ENCODE results near the gene DEXI. TPM values are rescaled to one million over a fixed set of nuclear protein-coding genes. Genes with fewer than 3 reads are reported as not detected.
"Not testable (repeated sequence)": the region's sequence is repeated elsewhere in the genome, so short reads cannot be mapped to it uniquely, and the experiment has no call there.

Gene DEXI
- total RNA-seq, 1 experiment from 2014 or later: 43.2 TPM

DNA sequence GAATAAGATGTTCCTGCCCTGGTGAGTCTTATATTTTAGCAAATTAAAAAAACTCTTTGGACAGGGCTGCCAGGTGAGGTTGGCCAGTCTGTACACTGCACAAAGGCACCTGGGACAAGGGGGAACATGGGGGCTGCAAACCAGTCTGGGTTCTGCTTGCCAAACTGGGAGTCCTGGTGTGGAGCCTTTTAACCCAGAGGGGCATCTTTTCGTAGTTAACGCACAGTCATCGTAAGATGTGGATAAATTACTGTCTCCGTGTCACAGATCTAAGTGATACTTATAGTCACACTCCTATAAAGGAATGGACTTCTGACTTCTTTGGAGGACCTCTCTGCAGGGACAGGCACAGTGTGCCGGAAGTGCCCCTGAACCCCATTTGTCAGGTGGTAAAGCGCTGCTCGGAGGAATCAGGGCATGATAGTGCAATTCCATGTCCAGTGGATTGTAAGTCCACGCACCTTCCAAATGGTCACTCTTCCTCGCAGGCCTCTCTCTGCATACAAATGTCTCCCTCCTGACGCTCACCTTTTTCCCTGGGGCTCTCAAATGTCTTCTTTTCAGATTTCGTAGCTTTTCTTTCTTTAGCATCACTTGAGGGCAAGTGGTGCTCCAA is 14.7 kb downstream of the DEXI start:
- Histone ChIP-seq H3K9me3 (ENCODE audit: low read length) (no peaks in the 10 kb centered on the region), H3K79me2 (ENCODE audit: low read length) (no peaks in the 10 kb centered on the region), H3K9ac (ENCODE audit: low read length) (no peak overlapping the region), H3K4me2 (ENCODE audit: low read length) (no peak overlapping the region), H3K4me3 (ENCODE audit: low read length) (no peak overlapping the region), H4K20me1 (ENCODE audit: low read length) (no peaks in the 10 kb centered on the region), H2AFZ (ENCODE audit: low read length) (no peak overlapping the region), H3F3A (ENCODE audit: low read length, unreplicated experiment) (no peaks in the 10 kb centered on the region), H3K27ac (ENCODE audit: low read length) (no peak overlapping the region), H3K36me3 (ENCODE audit: low read depth, low read length) (no peaks in the 10 kb centered on the region), H3K9me2 (replicated peaks; ENCODE audit: low read length) (no peaks in the 10 kb centered on the region), H3K27me3 (ENCODE audit: low read length) (no peaks in the 10 kb centered on the region), H3K4me1 (ENCODE audit: insufficient read depth, low read length) (no peaks in the 10 kb centered on the region)
- POLR2A ChIA-PET (ENCODE audit: unreplicated experiment): no interaction called here
- DNase-seq (no peak), ATAC-seq (no peak)
- no TSS peak for BruUV-seq (replicated peaks)
- intact Hi-C loops (cut with micrococcal nuclease): no loop called here
- CTCF ChIA-PET: no interaction called here
- TF ChIP-seq EZH2 (IDR thresholded peaks at IDR 0.05; ENCODE audit: low read length, unreplicated experiment) (no peak), EZH2phosphoT487 (IDR thresholded peaks at IDR 0.05; ENCODE audit: borderline replicate concordance, low read length) (no peak)
- TF ChIP-seq, protein P1, sequence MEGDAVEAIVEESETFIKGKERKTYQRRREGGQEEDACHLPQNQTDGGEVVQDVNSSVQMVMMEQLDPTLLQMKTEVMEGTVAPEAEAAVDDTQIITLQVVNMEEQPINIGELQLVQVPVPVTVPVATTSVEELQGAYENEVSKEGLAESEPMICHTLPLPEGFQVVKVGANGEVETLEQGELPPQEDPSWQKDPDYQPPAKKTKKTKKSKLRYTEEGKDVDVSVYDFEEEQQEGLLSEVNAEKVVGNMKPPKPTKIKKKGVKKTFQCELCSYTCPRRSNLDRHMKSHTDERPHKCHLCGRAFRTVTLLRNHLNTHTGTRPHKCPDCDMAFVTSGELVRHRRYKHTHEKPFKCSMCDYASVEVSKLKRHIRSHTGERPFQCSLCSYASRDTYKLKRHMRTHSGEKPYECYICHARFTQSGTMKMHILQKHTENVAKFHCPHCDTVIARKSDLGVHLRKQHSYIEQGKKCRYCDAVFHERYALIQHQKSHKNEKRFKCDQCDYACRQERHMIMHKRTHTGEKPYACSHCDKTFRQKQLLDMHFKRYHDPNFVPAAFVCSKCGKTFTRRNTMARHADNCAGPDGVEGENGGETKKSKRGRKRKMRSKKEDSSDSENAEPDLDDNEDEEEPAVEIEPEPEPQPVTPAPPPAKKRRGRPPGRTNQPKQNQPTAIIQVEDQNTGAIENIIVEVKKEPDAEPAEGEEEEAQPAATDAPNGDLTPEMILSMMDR (conservative IDR thresholded peaks at IDR 0.05; ENCODE audit: low read depth, low read length): no peak

DNA sequence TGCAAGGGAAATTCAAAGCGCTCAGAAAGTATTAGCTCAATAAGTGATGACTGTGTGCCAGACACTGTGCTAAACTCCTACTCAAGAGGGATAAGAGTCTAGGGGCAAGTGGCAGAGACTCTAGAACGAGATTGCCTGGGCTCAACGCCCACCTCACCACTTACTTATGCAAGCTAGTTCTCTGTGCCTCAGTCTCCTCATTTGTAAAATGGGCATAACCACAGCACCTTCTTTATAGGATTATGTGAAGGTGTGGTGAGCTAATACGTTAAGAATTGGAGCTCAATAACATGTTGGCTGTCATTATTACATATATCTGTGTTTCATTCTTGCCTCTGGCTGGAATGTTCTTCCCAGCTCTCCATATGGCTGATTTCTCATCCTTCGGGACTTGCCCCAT is 15.4 kb downstream of the DEXI start:
- no peaks in the 10 kb centered on the region for H3K9me2 ChIP-seq (replicated peaks; ENCODE audit: low read length)
- TF ChIP-seq, protein P1 (conservative IDR thresholded peaks at IDR 0.05; ENCODE audit: low read depth, low read length): no peak
- TF ChIP-seq EZH2 (IDR thresholded peaks at IDR 0.05; ENCODE audit: low read length, unreplicated experiment): no peak
- ATAC-seq (no peak), DNase-seq (no peak)
- no peaks in the 10 kb centered on the region for H4K20me1 ChIP-seq (ENCODE audit: low read length)
- no peak overlapping the region for H3K4me3 ChIP-seq (ENCODE audit: low read length)
- no peak overlapping the region for H3K27ac ChIP-seq (ENCODE audit: low read length)
- H3K27me3 ChIP-seq (ENCODE audit: low read length): no peaks in the 10 kb centered on the region
- no peak overlapping the region for H3K4me2 ChIP-seq (ENCODE audit: low read length)
- H3K36me3 ChIP-seq (ENCODE audit: low read depth, low read length): no peaks in the 10 kb centered on the region
- H3K79me2 ChIP-seq (ENCODE audit: low read length): no peaks in the 10 kb centered on the region
- no peaks in the 10 kb centered on the region for H3K4me1 ChIP-seq (ENCODE audit: insufficient read depth, low read length)
- ChIA-PET CTCF (no interaction called here), POLR2A (ENCODE audit: unreplicated experiment) (no interaction called here)
- no peaks in the 10 kb centered on the region for H3F3A ChIP-seq (ENCODE audit: low read length, unreplicated experiment)
- H3K9me3 ChIP-seq (ENCODE audit: low read length): no peaks in the 10 kb centered on the region
- intact Hi-C loops (cut with micrococcal nuclease): no loop called here
- no TSS peak for BruUV-seq (replicated peaks)
- H2AFZ ChIP-seq (ENCODE audit: low read length): no peak overlapping the region
- no peak overlapping the region for H3K9ac ChIP-seq (ENCODE audit: low read length)

DNA sequence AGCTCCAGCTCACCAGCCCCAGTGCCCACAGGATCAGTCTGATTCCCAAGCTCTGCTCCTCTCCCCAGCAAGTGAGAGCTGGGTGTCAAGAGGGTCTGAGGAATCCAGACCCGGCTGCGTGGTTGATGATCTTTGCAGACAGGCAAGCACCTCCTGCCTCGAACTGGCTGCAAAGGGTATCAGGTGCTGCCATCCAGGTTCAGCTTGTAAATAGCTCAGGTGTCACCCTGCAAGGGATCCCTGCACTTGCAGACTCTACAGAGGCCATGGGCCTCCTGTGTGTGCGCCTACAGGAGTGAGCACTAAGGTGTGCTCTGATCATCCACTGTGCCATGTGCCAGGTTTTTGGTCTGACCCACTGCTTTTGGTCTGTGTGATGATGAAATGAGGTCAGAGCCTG is 16.2 kb downstream of the DEXI start:
- Histone ChIP-seq H3K4me1 (ENCODE audit: insufficient read depth, low read length) (no peaks in the 10 kb centered on the region), H3K9me2 (replicated peaks; ENCODE audit: low read length) (no peaks in the 10 kb centered on the region), H3K4me2 (ENCODE audit: low read length) (no peak overlapping the region), H3K9me3 (ENCODE audit: low read length) (no peaks in the 10 kb centered on the region), H3K4me3 (ENCODE audit: low read length) (no peak overlapping the region), H3K9ac (ENCODE audit: low read length) (no peak overlapping the region), H2AFZ (ENCODE audit: low read length) (no peak overlapping the region), H3K27ac (ENCODE audit: low read length) (no peak overlapping the region), H3K79me2 (ENCODE audit: low read length) (no peaks in the 10 kb centered on the region), H3K27me3 (ENCODE audit: low read length) (no peaks in the 10 kb centered on the region), H4K20me1 (ENCODE audit: low read length) (no peaks in the 10 kb centered on the region), H3K36me3 (ENCODE audit: low read depth, low read length) (no peaks in the 10 kb centered on the region), H3F3A (ENCODE audit: low read length, unreplicated experiment) (no peaks in the 10 kb centered on the region)
- ATAC-seq: no peak
- BruUV-seq (replicated peaks): no TSS peak
- no peak for TF ChIP-seq EZH2 (IDR thresholded peaks at IDR 0.05; ENCODE audit: low read length, unreplicated experiment)
- no peak for TF ChIP-seq EZH2phosphoT487 (IDR thresholded peaks at IDR 0.05; ENCODE audit: borderline replicate concordance, low read length)
- TF ChIP-seq, protein P1 (conservative IDR thresholded peaks at IDR 0.05; ENCODE audit: low read depth, low read length): no peak
- CTCF ChIA-PET: interaction anchor here (0.6 kb wide), 1 partner anchor 33 kb away, joined by 5 read pairs; no protein-coding TSS in a partner anchor
- POLR2A ChIA-PET (ENCODE audit: unreplicated experiment): no interaction called here
- intact Hi-C loops (cut with micrococcal nuclease): no loop called here
- DNase-seq: no peak

DNA sequence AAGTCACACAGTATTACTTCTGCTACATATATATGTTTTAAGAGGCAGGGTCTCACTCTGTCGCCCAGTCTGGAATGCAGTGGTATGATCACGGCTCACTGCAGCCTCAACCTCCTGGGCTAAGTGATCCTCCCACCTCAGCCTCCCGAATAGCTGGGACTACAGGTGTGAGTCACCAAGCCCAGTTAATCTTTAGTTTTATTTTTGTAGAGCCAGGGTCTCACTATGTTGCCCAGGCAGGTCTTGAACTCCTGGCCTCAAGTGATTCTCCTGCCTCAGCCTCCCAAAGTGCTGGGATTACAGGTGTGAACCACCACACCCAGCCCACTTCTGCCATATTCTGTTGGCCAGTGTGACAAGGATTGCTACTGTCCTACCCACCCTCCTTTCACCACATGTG is 17.0 kb downstream of the DEXI start:
- H3K4me1 ChIP-seq (ENCODE audit: insufficient read depth, low read length); H3K27ac ChIP-seq (ENCODE audit: low read length); H3K9me3 ChIP-seq (ENCODE audit: low read length); H3K4me3 ChIP-seq (ENCODE audit: low read length); H3F3A ChIP-seq (ENCODE audit: low read length, unreplicated experiment); intact Hi-C loops (cut with micrococcal nuclease); H4K20me1 ChIP-seq (ENCODE audit: low read length); H3K36me3 ChIP-seq (ENCODE audit: low read depth, low read length); H3K9ac ChIP-seq (ENCODE audit: low read length); POLR2A ChIA-PET (ENCODE audit: unreplicated experiment); H2AFZ ChIP-seq (ENCODE audit: low read length); H3K4me2 ChIP-seq (ENCODE audit: low read length); H3K79me2 ChIP-seq (ENCODE audit: low read length); BruUV-seq (replicated peaks); DNase-seq; H3K9me2 ChIP-seq (replicated peaks; ENCODE audit: low read length); H3K27me3 ChIP-seq (ENCODE audit: low read length); ATAC-seq: not testable (repeated sequence)
- CTCF ChIA-PET: interaction anchor here (0.6 kb wide), 1 partner anchor 33 kb away, joined by 5 read pairs; no protein-coding TSS in a partner anchor

Data from PC-3 (cell line).